ENCODE results near the gene NCOA1.
A peak's percentile ranks its signal among the peaks of the same experiment; 100 is the strongest.
"Not testable (repeated sequence)": the region's sequence is repeated elsewhere in the genome, so short reads cannot be mapped to it uniquely, and the experiment has no call there.

Gene NCOA1
- 107 to 127 (median 117) reads per million in 4 donors for total RNA-seq

DNA sequence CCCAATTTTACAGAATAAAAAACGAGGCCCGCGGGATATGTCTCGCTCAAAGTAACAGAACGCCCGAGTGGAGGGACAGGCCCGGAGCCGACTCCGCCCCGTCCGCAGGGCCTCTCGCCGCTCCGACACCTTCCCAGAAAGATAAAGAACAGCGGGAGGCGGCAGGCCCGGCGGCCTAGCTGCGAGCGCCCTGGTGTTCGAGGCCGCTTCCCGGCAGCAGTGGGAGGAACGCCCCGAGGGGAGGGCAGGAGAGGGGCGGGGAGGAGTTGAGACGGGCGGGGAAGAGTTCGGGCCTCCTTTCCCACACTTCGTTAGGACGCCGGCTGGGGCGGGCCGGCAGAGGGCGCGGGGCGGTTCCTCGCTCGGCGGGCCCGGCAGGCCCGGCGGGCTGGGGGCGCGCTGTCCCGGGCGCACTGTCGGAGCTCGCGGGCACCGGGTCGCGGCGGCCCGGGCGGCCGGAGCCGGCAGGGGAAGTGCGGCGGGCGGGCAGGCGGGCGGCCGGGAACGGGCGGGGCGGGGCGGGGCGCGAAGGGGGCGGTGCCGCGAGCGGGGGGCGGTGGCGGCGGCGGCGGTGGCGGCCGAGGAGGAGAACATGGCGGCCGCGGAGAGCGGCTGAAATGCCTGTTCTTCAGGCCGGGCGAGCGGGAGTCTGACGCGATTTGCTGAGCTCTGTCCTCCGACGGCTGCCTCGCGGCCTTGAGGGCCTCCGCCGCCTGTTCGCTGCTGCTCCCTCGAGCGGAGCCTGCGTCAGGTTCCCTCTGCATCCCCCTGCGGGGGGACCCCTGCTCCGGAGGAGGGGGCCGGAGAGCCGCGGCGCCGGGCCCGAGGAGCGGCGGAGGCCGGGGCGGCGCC, at the start of gene NCOA1:
Gene NCOA1, plus strand, starts transcription at position 565 of the 852 bp plus-strand sequence. CDS start 167,424 bp downstream, outside the sequence.
- peak; percentile 79 to 92 (median 85) for DNase-seq

DNA sequence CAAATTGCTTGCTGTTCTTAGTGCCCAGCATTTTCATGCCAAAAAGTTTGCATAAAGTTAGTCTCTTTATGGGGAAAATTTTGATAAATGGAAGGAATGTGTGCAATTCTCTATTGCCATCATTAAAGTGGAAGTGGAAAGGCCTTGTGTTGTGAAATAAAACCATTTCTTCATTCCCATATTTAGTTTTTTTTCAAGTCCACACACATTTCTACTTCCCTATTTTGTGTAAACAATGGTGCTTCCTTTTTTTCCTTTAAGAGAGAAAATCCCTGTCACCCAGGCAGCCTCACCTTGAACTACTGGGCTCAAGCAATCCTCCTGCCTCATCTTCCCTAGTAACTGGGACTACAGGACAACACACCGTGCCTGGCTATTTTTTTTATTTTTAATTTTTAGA, 42.3 kb upstream of the NCOA1 start:
- DNase-seq = no peak

DNA sequence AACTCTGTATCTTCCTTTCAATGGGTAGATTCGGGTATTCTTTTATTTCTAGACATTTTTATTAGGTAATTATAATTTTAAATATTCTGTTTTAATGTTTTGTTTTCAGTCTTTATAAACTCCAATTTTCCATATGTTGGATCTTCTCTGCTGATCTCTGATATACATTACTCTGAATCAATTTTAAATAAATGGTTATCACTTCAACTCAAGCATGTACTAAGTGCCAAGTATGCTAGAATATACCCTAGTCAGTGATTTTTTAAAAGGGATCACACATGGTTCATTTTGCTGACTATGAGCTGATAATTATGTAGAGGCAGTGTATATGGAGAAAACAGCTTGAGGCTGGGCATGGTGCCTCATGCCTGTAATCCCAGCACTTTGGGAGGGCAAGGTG, 41.7 kb upstream of the NCOA1 start:
- DNase-seq = no peak

DNA sequence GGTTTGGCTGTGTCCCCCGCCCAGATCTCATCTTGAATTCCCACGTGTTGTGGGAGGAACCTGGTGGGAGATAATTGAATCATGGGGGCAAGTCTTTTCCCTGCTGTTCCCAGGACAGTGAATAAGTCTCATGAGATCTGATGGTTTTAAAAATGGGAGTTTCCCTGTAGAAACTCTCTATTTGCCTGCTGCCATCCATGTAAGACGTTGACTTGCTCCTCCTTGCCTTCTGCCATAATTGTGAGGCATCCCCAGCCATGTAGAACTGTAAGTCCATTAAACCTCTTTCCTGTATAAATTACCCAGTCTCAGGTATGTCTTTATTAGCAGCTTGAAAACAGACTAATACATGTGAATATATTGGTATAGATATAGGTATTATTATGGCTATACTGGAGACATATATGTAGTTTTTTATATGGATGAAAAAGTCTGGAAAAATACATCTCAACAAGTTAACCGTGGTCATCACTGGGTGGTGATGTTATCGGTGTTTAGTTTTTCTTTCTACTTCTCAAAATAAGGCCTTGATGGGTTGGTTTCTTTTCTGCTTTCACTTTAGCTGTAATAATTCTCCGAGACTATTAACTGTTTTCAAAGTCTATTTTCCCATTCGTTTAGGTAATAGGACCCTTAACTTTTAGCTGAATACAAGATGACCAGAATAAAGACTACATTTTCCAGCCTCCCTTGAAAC, 39.1 kb upstream of the NCOA1 start:
- no peak for DNase-seq

DNA sequence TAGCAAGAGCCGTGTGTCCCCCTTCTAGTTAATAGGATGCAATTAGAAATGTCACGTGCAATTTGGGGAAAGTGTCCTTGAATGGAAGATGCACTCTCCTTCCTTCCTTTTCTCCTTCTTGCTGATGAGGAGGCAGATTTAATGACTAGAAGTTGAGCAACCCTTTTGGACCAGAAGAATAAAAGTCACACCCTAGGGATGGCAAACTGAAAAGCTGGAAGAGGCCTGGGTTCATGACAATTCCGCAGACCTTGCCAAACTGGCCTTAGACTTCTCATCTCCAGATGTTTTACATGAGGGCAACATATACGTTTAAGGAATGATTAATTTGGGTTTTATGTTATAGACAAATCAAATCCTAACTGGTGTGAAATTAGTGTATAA, 38.6 kb upstream of the NCOA1 start:
- no peak for DNase-seq

DNA sequence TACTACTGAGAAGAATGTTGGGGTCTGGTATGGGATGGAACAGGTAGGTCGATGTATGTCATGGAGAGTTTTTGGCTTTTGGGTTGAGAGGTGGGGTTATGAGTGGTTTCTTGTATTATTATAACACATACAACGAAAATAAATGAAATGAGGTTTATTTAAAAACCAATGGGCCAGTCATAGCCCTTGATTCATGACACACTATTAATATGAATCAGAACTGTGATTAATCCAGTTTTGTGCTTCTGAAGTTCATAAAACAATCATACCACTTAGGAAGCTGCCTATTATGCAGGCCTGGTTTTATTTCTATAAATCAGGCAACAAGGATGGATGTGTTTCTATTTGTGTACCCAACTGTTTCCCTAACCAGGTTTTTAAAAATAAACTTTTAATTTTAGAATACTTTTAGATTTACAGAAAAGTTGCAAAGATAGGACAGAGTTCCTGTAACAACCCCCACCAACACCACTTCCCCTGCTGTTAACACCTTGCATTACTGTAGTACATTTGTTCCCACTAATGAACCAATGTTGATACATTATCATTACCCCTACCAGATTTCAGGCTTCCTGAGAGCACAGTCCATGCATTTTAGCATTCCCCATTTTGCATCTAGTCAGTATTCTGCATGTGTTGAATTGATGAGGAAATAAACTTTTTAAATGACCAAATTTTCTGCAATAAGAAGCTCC, 37.5 kb upstream of the NCOA1 start:
- DNase-seq = no peak

DNA sequence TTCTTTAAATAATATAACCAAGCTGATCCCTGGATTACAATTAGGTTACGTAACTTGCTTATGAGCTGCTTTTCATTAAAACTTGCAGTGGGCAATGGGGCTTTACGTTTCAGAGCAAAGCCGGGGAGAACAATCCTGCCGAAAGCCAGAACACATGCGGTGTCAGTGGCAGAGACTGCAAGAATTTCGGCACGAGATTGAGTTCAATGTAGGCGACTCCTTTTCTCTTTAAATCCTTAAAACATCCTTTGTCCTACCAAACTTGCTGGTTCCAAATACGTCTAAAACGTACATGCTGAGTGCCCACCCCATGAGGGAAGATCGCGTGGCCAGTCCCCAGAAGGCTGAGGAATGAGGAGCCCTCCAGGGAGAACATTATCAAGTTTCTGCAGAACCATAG, 36.8 kb upstream of the NCOA1 start:
- DNase-seq = no peak

DNA sequence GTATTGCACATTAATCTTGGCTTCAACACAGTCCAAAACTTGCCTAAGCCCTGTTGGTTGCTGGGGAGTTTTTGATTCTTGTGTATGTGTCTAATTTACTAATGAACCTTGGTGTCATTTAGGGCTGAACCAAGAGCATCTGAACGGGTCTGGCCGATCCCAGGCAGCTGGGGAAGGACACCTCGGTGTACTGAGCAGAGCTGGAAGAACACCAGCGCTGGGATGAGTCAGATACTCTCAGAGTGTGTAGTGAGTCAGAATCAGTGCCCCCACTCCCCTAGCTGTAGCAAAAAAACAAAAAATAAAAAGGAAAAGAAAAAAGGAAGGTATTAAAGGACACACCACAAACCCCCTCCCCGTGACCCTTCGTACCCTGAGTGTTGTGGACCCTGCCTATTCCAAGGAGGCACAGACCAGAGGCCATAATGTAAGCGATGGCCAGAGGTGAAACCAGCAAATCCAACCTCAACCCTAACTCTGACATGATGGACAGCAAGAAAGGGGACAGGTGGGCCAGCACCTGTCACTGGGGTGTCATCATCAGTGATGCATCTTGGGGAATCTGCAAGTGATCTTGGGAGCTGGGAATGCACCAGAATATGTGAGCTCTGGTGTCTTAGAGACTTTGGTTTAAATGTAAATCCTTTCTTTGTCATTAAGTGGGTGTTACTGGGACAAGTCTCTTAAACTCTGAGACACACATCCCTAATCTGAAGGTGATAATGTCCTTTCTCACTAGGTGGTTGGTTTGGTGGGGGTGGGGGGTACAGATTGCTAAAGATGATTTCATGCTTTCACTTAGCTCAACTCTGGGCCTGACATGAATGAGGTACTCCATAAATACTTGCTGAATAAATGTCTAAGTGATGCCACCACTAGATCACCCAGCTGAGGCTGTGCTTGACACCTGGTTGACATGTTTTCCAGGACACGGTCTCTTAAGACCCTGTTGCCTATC, 34.2 kb upstream of the NCOA1 start:
- DNase-seq = no peak

DNA sequence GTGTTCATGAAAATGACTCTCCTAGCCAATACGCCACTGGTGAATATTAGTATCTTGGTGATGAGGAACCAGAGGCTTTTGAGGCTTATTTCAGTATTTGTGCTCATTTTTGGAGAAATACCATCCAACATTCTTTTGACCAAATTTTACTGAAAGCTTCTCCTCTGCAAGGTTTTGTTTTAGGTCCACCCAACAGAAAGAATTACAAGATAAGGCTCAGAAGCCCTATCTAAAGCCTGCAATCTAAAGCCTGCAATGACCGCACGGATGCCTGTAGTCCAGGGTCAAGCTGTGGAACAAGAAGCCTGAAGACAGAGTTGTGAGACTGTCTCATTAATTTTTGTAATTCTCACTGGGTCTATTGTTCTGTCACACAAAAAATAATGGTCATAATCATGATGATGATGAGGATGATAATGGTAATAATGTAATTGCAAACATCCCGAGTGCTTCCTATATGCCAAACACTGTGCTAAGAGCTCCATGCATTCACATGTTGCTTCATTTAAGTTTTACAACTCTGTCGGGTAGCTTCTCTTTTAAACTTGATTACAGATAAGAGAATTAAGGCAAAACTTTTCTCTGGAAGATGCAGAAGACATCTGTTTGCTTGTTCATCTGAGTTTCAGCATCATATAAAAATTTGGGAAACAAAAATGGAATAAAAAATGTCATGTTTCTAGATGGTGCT, 33.2 kb upstream of the NCOA1 start:
- DNase-seq = no peak

DNA sequence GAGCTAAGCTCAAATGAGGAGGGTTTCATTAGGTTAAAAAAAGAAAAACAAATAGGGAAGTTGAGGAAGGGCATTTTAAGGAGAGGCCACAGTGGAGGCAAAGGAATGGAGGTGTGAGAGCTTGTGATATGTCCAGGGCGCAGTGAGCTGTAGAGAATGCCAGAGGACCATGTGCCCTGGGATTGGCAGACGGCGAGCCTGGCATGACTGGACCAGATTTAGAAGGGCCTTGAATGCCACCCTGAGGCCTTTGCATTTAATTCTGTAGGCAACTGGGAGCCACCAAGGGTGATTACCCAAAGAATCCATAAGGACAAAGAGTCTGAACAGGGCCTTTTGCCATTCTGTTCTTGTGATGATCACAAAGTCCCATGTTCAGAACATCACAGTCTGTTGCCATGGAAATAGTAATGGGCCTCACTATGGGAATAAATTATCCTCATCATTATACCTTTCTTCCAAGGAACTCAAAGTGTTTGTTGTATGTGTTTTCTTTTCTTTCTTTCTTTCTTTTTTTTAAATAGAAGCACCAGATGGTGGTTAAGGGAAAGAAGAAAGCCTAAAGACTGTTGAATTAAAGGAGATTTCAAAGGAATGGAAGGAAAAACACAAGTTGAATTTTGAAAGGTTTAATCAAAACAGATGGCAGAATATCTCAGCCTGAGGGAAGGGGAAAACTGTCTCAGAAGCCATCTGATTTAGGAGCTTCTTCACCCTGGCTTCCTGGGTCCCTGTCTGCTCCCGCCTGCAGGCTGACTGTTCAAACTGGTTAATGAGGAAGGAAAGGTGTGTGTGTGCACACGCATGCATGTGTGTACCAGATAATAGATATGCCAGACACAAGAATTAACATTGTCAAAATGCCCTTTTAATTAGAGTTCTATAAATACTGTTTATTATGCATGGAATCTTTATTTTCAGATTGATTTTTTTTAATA, 31.6 kb upstream of the NCOA1 start:
- no peak for DNase-seq

DNA sequence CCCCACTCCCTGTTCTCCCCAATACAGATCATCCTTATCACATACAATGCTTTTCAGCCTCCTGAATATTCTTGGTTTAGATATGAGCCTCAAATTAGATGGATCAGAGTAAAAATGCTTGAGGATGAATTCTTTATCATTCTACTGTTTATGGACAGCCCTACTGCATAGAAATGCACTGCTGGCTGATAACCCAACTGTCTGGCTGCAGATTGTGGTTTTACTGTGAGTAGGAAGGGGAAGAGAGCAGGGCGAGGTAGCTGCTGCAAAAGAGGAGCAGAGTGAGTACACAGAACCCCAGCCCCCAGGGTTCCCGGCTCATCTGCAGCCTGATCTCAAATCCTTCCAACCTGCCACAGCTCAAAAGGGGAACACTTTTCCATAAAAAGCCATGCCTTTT, 29.4 kb upstream of the NCOA1 start:
- DNase-seq = no peak

DNA sequence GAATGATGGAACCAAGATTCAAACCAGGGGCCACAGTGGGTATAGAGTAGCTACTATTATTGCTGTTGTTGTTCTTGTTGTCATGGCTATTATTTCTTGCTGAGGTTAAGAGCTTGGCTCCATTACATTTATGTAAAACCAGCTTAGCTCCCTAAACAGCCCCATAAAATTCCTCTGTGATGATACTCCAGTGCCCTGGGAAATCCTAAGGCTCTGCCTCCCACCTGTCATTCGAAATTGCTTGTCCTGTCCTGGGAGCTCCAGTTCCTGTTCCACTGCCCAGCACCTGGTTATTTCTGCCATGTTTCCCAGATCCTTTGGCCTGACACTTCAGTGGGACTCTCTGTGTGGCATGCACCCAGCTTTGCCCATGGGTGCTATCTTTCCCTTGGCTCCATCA, 27.8 kb upstream of the NCOA1 start:
- DNase-seq = no peak

DNA sequence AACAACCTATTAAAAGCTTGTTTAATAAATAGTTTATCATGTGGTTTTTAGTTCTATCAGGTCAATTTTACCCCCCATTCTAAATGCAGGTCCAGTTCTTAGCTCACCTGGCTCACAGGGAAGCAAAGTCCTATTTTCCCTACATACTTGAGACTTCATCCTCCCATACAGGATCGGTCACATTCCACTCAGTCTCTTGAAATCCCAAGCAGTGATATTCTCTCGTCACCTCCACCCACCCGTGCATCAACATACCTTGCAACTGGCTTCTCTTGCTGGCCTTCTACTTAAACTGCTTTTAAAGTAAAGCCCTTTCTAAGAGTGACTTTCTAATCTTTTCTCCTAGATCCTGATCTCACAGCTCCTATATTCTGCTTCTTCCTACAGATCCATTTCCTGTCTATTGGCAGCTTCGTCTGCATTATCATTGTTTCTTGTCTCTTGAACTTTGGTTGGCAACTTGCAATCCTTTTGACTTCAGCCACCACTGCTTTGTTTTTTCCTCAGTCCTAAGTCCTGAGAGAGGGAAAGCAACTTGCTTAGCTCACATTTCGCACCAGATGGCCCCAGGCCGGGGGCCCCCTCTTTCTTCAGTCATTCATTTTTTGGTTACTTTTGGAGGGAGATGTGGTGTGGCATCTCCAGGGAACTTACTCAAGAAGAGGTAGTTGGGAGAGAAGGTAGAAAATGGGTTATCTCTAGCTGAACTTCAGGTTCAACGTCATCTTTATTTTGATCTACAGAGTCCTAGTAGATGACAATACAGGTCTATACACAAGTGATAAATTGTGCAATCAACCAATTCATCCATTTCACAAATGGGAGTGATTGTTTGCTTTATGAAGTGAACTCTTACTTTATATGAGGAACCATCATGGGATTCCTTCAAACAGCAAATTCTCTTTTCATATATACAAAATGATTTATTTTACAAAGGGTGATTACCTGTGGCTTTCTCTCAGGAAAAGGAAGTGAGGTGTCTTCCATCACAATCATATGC, 23.9 kb upstream of the NCOA1 start:
- DNase-seq = no peak

DNA sequence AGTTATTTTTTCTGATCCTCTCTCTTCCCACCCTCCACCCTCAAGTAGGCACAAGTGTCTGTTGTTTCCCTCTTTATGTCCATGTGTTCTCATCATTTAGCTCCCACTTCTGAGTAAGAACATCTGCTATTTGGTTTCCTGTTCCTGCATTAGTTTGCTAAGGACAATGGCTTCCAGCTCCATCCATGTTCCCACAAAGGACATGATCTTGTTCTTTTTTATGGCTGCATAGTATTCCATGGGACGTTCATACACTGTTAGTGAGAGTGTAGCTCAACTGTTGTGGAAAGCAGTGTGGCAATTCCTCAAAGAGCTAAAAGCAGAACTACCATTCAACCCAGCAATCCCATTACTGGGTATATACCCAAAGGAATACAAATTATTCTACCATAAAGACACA, 22.6 kb upstream of the NCOA1 start:
- not testable (repeated sequence) for DNase-seq

DNA sequence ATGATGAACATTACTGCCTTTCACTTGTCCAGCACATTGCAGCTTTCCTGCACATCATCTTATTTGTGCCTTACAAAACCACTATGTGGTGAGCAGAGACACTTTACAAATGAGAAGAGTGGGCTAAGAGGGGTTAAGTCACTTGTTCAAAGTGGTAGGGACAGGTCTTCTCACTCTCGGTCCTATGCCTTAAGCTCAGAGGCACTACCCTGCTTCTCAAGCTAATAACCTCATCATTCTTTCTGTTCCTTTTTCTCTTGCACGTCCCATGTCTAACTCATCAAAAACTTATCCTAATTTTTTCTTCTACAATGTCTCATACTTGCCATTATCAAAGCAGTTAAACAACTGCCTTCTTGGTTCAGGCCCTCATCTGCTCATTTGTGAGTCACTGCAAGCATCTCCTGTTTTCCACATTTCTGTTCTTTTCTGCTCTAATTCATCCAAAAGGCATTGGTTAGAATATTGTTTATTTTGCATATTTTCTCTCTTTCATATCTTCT, 21.9 kb upstream of the NCOA1 start:
- no peak for DNase-seq

DNA sequence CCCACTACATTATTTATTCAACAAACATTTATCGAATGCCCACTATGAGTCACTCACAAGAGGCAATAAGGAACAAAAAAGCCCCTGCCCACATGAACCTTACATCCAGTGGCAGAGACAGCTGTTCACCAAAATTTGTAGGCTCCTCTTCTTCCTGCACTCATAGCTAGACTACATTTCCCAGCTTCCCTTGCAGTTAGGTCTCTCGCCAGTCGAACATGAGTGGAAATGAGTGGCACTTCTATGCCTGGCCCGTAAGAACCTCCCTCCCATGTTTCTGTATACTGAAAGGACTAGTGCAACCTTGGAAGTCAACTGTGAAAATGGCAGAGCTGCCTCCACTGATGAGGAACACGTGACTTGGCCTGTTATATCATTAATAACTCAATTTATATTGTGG, 19.4 kb upstream of the NCOA1 start:
- no peak for DNase-seq

DNA sequence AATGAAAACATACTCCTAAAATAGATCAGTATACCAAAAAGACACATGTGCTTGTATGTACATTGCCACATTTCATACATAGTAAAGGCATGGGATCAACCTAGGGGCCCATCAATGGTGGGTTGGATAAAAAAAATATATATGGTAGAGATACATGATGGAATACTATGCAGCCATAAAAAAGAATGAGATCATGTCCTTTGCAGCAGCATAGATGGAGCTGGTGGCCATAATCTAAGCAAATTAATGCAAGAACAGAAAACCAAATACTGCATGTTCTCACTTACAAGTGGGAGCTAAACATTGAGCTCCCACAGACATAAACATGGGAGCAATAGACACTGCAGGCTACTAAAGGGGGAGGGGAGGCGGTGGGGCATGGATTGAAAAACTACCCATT, 18.6 kb upstream of the NCOA1 start:
- no peak for DNase-seq

DNA sequence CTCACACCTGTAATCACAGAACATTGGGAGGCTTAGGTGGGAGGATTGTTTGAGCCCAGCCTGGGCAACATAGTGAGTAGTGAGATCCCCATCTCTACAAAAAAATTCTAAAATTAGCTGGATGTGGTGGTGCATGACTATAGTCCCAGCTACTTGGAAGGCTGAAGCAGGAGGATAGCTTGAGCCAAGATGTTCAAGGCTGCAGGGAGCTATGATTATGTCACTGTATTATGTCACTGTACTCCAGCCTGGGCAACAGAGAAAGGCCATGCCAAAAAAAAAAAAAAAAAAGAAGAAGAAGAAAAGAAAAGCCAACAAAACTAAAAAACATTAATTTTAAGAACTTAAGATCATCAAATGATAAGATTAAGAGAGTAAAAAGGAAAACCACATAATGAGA, 17.4 kb upstream of the NCOA1 start:
- no peak for DNase-seq

DNA sequence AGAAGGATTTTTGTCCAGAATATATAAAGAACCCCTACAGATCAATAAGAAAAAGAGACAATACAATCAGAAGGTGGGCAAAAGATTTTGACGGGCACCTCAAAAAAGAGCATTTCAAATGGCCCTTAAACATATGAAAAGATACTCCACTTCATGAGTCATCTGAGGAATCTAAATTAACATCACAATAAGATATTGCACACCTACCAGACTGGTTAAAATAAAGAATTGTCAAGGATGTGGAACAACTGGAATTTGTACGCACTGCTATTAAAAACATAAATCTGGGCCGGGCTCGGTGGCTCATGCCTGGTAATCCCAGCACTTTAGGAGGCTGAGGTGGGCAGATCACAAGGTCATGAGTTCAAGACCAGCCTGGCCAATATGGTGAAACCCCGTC, 17.0 kb upstream of the NCOA1 start:
- DNase-seq = no peak
